ENCODE measurements around the gene ZNF688. TPM values are rescaled to one million over a fixed set of nuclear protein-coding genes. Genes with fewer than 3 reads are reported as not detected.

Gene ZNF688
- total and polyA plus RNA-seq, 2 of the 13 experiments (the other 11 are each of a cell fraction or from before 2014, with no cell fraction given): 2.4 to 5.4 TPM

- TF ChIP-seq, protein P1, sequence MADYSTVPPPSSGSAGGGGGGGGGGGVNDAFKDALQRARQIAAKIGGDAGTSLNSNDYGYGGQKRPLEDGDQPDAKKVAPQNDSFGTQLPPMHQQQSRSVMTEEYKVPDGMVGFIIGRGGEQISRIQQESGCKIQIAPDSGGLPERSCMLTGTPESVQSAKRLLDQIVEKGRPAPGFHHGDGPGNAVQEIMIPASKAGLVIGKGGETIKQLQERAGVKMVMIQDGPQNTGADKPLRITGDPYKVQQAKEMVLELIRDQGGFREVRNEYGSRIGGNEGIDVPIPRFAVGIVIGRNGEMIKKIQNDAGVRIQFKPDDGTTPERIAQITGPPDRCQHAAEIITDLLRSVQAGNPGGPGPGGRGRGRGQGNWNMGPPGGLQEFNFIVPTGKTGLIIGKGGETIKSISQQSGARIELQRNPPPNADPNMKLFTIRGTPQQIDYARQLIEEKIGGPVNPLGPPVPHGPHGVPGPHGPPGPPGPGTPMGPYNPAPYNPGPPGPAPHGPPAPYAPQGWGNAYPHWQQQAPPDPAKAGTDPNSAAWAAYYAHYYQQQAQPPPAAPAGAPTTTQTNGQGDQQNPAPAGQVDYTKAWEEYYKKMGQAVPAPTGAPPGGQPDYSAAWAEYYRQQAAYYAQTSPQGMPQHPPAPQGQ (CRISPR knock-in tag; IDR thresholded peaks at IDR 0.05; ENCODE audit: borderline replicate concordance): no peak
- TF ChIP-seq ZMYM4 (CRISPR knock-in tag; IDR thresholded peaks at IDR 0.05) (no peak), TBP (CRISPR knock-in tag; IDR thresholded peaks at IDR 0.05) (no peak), MXD1 (CRISPR knock-in tag; IDR thresholded peaks at IDR 0.05) (no peak), ZC3H13 (CRISPR knock-in tag; IDR thresholded peaks at IDR 0.05) (no peak), ZFX (CRISPR knock-in tag; IDR thresholded peaks at IDR 0.05; ENCODE audit: low read depth) (peak; percentile 52), ZIK1 (CRISPR knock-in tag; IDR thresholded peaks at IDR 0.05; ENCODE audit: borderline replicate concordance, low read depth) (no peak; the same call in 1 of the 2 replicates), ZKSCAN1 (IDR thresholded peaks at IDR 0.05; ENCODE audit: low read length) (no peak), SALL2 (CRISPR knock-in tag; IDR thresholded peaks at IDR 0.05) (no peak), NAIF1 (CRISPR knock-in tag; IDR thresholded peaks at IDR 0.05; ENCODE audit: borderline replicate concordance) (no peak), ZNF274 (CRISPR knock-in tag; IDR thresholded peaks at IDR 0.05) (0 out of 2 replicates have a peak, but pooled peaks have one; percentile 35), TMF1 (CRISPR knock-in tag; IDR thresholded peaks at IDR 0.05; ENCODE audit: low read depth) (no peak), PLRG1 (conservative IDR thresholded peaks at IDR 0.05) (no peak), ZBTB38 (CRISPR knock-in tag; IDR thresholded peaks at IDR 0.05) (peak; percentile 49; the same call in 1 of the 2 replicates), ZNF766 (CRISPR knock-in tag; IDR thresholded peaks at IDR 0.05; ENCODE audit: borderline replicate concordance) (no peak), KDM2A (CRISPR knock-in tag; IDR thresholded peaks at IDR 0.05; ENCODE audit: borderline replicate concordance, low read depth) (0 out of 2 replicates have a peak, but pooled peaks have one; percentile 20), SP140L (CRISPR knock-in tag; IDR thresholded peaks at IDR 0.05; ENCODE audit: borderline replicate concordance) (no peak)
- TF ChIP-seq, protein P2, sequence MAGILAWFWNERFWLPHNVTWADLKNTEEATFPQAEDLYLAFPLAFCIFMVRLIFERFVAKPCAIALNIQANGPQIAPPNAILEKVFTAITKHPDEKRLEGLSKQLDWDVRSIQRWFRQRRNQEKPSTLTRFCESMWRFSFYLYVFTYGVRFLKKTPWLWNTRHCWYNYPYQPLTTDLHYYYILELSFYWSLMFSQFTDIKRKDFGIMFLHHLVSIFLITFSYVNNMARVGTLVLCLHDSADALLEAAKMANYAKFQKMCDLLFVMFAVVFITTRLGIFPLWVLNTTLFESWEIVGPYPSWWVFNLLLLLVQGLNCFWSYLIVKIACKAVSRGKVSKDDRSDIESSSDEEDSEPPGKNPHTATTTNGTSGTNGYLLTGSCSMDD (CRISPR knock-in tag; IDR thresholded peaks at IDR 0.05): no peak
- TF ChIP-seq, protein P3, sequence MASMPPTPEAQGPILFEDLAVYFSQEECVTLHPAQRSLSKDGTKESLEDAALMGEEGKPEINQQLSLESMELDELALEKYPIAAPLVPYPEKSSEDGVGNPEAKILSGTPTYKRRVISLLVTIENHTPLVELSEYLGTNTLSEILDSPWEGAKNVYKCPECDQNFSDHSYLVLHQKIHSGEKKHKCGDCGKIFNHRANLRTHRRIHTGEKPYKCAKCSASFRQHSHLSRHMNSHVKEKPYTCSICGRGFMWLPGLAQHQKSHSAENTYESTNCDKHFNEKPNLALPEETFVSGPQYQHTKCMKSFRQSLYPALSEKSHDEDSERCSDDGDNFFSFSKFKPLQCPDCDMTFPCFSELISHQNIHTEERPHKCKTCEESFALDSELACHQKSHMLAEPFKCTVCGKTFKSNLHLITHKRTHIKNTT (CRISPR knock-in tag; IDR thresholded peaks at IDR 0.05): no peak
- TF ChIP-seq, protein P4, sequence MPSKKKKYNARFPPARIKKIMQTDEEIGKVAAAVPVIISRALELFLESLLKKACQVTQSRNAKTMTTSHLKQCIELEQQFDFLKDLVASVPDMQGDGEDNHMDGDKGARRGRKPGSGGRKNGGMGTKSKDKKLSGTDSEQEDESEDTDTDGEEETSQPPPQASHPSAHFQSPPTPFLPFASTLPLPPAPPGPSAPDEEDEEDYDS (CRISPR knock-in tag; IDR thresholded peaks at IDR 0.05): no peak
- TF ChIP-seq, protein P5, sequence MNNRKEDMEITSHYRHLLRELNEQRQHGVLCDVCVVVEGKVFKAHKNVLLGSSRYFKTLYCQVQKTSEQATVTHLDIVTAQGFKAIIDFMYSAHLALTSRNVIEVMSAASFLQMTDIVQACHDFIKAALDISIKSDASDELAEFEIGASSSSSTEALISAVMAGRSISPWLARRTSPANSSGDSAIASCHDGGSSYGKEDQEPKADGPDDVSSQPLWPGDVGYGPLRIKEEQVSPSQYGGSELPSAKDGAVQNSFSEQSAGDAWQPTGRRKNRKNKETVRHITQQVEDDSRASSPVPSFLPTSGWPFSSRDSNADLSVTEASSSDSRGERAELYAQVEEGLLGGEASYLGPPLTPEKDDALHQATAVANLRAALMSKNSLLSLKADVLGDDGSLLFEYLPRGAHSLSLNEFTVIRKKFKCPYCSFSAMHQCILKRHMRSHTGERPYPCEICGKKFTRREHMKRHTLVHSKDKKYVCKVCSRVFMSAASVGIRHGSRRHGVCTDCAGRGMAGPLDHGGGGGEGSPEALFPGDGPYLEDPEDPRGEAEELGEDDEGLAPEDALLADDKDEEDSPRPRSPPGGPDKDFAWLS (CRISPR knock-in tag; IDR thresholded peaks at IDR 0.05; ENCODE audit: borderline replicate concordance): no peak
- TF ChIP-seq, protein P6, sequence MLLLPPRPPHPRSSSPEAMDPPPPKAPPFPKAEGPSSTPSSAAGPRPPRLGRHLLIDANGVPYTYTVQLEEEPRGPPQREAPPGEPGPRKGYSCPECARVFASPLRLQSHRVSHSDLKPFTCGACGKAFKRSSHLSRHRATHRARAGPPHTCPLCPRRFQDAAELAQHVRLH (CRISPR knock-in tag; IDR thresholded peaks at IDR 0.05; ENCODE audit: borderline replicate concordance, low read depth): no peak
Observed at GRCh38 chr16:30539000-30539964, 32.2 kb downstream of the ZNF688 start (continued).

Measured in HepG2 (cell line).